Naive thymus-derived CD4-positive, alpha-beta T cell (primary cell): Measurements from ENCODE around the gene COL1A1. TPM values are rescaled to one million over a fixed set of nuclear protein-coding genes. Genes with fewer than 3 reads are reported as not detected.

ENCODE experiments used
- ATAC-seq: fragments of 150-1000 bp; cut with Tn5 transposase; 2 replicates; pipeline ENCODE4 v1.10.0; 2021; ENCODE audit warnings: mild to moderate bottlenecking, moderate library complexity
- CTCF ChIA-PET: fragments of 350-600 bp; sonication (Branson Sonifier 250); formaldehyde crosslinking; loops from one replicate; lab custom pipeline; 2021; ENCODE audit warnings: antibody characterized with exemption; lab: Charles Lee
- POLR2A ChIA-PET: fragments of 350-600 bp; sonication (Branson Sonifier 250); formaldehyde crosslinking; loops from one replicate; lab custom pipeline; 2021; ENCODE audit warnings: antibody characterized with exemption, inconsistent platforms; lab: Charles Lee
- DNase-seq, 9 donors: peaks; one replicate each; pipeline versions ENCODE4 v3.0.0 to v3.0.0-alpha.2; 2020 to 2022; ENCODE audit warnings: mixed read lengths in 1 of 9
- H3K27ac ChIP-seq: one replicate; pipeline ENCODE4 v1.7.0; 2013; ENCODE audit warnings: mild to moderate bottlenecking, low read depth, low read length, moderate library complexity
- H3K27me3 ChIP-seq, 2 donors: one replicate each; pipeline ENCODE4 v1.7.0; 2013; ENCODE audit warnings: low read length in 2 of 2, mild to moderate bottlenecking in 2 of 2, moderate library complexity in 2 of 2; ENCODE audit not compliant: control insufficient read depth in 2 of 2, insufficient read depth in 2 of 2
- H3K36me3 ChIP-seq, 3 experiments: 1 replicate in 2 of 3; 2 replicates in 1 of 3; pipeline ENCODE4 v1.7.0; 2013; ENCODE audit warnings: low read length in 3 of 3, mild to moderate bottlenecking in 3 of 3, moderate library complexity in 1 of 3; ENCODE audit not compliant: insufficient read depth in 3 of 3, control insufficient read depth in 2 of 3
- H3K4me1 ChIP-seq, 2 donors: one replicate each; pipeline ENCODE4 v1.7.0; 2013; ENCODE audit warnings: low read length in 2 of 2, mild to moderate bottlenecking in 2 of 2, moderate library complexity in 1 of 2; ENCODE audit not compliant: control insufficient read depth in 2 of 2, insufficient read depth in 2 of 2
- H3K4me3 ChIP-seq: 2 replicates; pipeline ENCODE4 v1.7.0; 2013; ENCODE audit warnings: mild to moderate bottlenecking, low read length
- H3K9me3 ChIP-seq, 3 experiments: 1 replicate in 2 of 3; 2 replicates in 1 of 3; pipeline ENCODE4 v1.7.0; 2013; ENCODE audit warnings: low read length in 3 of 3; ENCODE audit not compliant: control insufficient read depth in 2 of 3
- H3K27ac Mint-ChIP-seq, 9 donors: one replicate each; pipeline ENCODE4 v1.8.0; 2020 to 2022; ENCODE audit warnings: mixed read lengths in 9 of 9, mild to moderate bottlenecking in 8 of 9, moderate library complexity in 5 of 9, inconsistent platforms in 2 of 9
- H3K27me3 Mint-ChIP-seq, 5 donors: one replicate each; pipeline ENCODE4 v1.8.0; 2021 to 2022; ENCODE audit warnings: mixed read lengths in 5 of 5, mild to moderate bottlenecking in 1 of 5
- H3K36me3 Mint-ChIP-seq, 5 donors: one replicate each; pipeline ENCODE4 v1.8.0; 2020 to 2022; ENCODE audit warnings: mixed read lengths in 5 of 5, mild to moderate bottlenecking in 3 of 5, inconsistent platforms in 1 of 5
- H3K4me1 Mint-ChIP-seq, 7 donors: one replicate each; pipeline ENCODE4 v1.8.0; 2020 to 2022; ENCODE audit warnings: mixed read lengths in 7 of 7, mild to moderate bottlenecking in 3 of 7, inconsistent platforms in 1 of 7
- H3K4me3 Mint-ChIP-seq, 10 donors: one replicate each; pipeline ENCODE4 v1.8.0; 2020 to 2022; ENCODE audit warnings: mild to moderate bottlenecking in 10 of 10, mixed read lengths in 10 of 10, moderate library complexity in 6 of 10, inconsistent platforms in 2 of 10
- H3K9me3 Mint-ChIP-seq, 11 donors: one replicate each; pipeline ENCODE4 v1.8.0; 2020 to 2022; ENCODE audit warnings: mixed read lengths in 11 of 11, mild to moderate bottlenecking in 4 of 11, inconsistent platforms in 1 of 11, moderate library complexity in 1 of 11
- intact Hi-C, 2 donors: fragments of 100-400 bp; cut with micrococcal nuclease; formaldehyde crosslinking; loops; one replicate each; pipeline ENCODE4 v1.15.1; 2023
- polyA plus RNA-seq, 2 donors: library from polyadenylated mRNA; unstranded; fragments of 300-500 nt; fragmentation: Illumina TruSeq; gene quantifications; one replicate each; pipeline ENCODE4 v1.2.3, GENCODE V29; 2021
- total RNA-seq, 6 experiments: library from RNA in 5 of 6; stranded (reverse) in 5 of 6; gene quantifications; 1 replicate in 5 of 6; 2 replicates in 1 of 6; pipeline ENCODE4 v1.2.3 and lab custom pipeline; 2021 to 2026

Gene COL1A1
- total and polyA plus RNA-seq, 7 experiments from 2014 or later = 0.36 to 12.6 (median 1.2) TPM; not detected in 2

- H3K4me1 ChIP-seq = no peaks in the 10 kb centered on the region
- H3K4me3 ChIP-seq = no peak overlapping the region
- Mint-ChIP-seq H3K4me3 (no peak overlapping the region), H3K4me1 (peaks cover 0 to 10% (median 0%) of the 10 kb centered on the region in 7 donors), H3K27ac (no peak overlapping the region), H3K27me3 (peaks cover 26 to 54% (median 43%) of the 10 kb centered on the region in 5 donors), H3K36me3 (no peaks in the 10 kb centered on the region), H3K9me3 (peaks cover 0 to 15% (median 2%) of the 10 kb centered on the region in 11 donors)
- no peaks in the 10 kb centered on the region for H3K27me3 ChIP-seq
- no peak for DNase-seq
- no peaks in the 10 kb centered on the region for H3K36me3 ChIP-seq
- intact Hi-C loops = no loop called here
- CTCF ChIA-PET = interaction anchor here (1.5 kb wide), 1 partner anchor 39 kb away, joined by 4 read pairs; no protein-coding TSS in a partner anchor
- no peaks in the 10 kb centered on the region for H3K9me3 ChIP-seq
- POLR2A ChIA-PET = no interaction called here
- H3K27ac ChIP-seq = no peak overlapping the region
- no peak for ATAC-seq
Observed at GRCh38 chr17:50238601-50239280, 37.3 kb upstream of the COL1A1 start.

- CTCF ChIA-PET = no interaction called here
Observed at GRCh38 chr17:50237901-50238300, 36.5 kb upstream of the COL1A1 start.

GRCh38 chr17:50234581-50234980 lies 33.1 kb upstream of the COL1A1 start:
- intact Hi-C loops = no loop called here
- H3K9me3 ChIP-seq = no peaks in the 10 kb centered on the region
- H3K4me3 ChIP-seq = no peak overlapping the region
- H3K27ac ChIP-seq = no peak overlapping the region
- CTCF ChIA-PET = no interaction called here
- no peaks in the 10 kb centered on the region for H3K36me3 ChIP-seq
- Mint-ChIP-seq H3K36me3 (peaks cover 0 to 5% (median 0%) of the 10 kb centered on the region in 5 donors), H3K9me3 (peaks cover 0 to 30% (median 6%) of the 10 kb centered on the region in 11 donors), H3K4me1 (peaks cover 0 to 13% (median 4%) of the 10 kb centered on the region in 7 donors), H3K27ac (no peak overlapping the region), H3K4me3 (no peak overlapping the region), H3K27me3 (peaks cover 14 to 58% (median 35%) of the 10 kb centered on the region in 5 donors)
- no peaks in the 10 kb centered on the region for H3K4me1 ChIP-seq
- DNase-seq (no peak), ATAC-seq (no peak)
- POLR2A ChIA-PET = no interaction called here
- no peaks in the 10 kb centered on the region for H3K27me3 ChIP-seq

More at GRCh38 chr17:50237901-50238300, 36.5 kb upstream of the COL1A1 start:
- Mint-ChIP-seq H3K27ac (no peak overlapping the region), H3K9me3 (peaks cover 0 to 21% (median 2%) of the 10 kb centered on the region in 11 donors), H3K27me3 (peaks cover 31 to 49% (median 47%) of the 10 kb centered on the region in 5 donors), H3K4me3 (no peak overlapping the region), H3K4me1 (peaks cover 0 to 10% (median 0%) of the 10 kb centered on the region in 7 donors), H3K36me3 (no peaks in the 10 kb centered on the region)
- H3K4me1 ChIP-seq = no peaks in the 10 kb centered on the region
- intact Hi-C loops = no loop called here
- H3K9me3 ChIP-seq = no peaks in the 10 kb centered on the region
- POLR2A ChIA-PET = no interaction called here
- H3K27ac ChIP-seq = no peak overlapping the region
- no peaks in the 10 kb centered on the region for H3K36me3 ChIP-seq
- no peak overlapping the region for H3K4me3 ChIP-seq
- DNase-seq (no peak), ATAC-seq (no peak)
- H3K27me3 ChIP-seq = no peaks in the 10 kb centered on the region

- intact Hi-C loops = no loop called here
- CTCF ChIA-PET = no interaction called here
- H3K36me3 ChIP-seq = no peaks in the 10 kb centered on the region
- no peak overlapping the region for H3K4me3 Mint-ChIP-seq
- no peak for ATAC-seq
- POLR2A ChIA-PET = no interaction called here
- no peak overlapping the region for H3K27ac Mint-ChIP-seq
- peaks cover 0 to 7% (median 4%) of the 10 kb centered on the region in 7 donors for H3K4me1 Mint-ChIP-seq
- no peak overlapping the region for H3K4me3 ChIP-seq
- peaks cover 0 to 12% (median 7%) of the 10 kb centered on the region in 5 donors for H3K36me3 Mint-ChIP-seq
- H3K27me3 ChIP-seq = no peaks in the 10 kb centered on the region
- H3K9me3 ChIP-seq = peaks cover 0 to 7% (median 0%) of the 10 kb centered on the region in 3 experiments
- H3K27ac ChIP-seq = no peak overlapping the region
- peaks cover 0 to 41% (median 20%) of the 10 kb centered on the region in 11 donors for H3K9me3 Mint-ChIP-seq
- no peak for DNase-seq
- peaks cover 0 to 19% (median 8%) of the 10 kb centered on the region in 5 donors for H3K27me3 Mint-ChIP-seq
- no peaks in the 10 kb centered on the region for H3K4me1 ChIP-seq
Observed at GRCh38 chr17:50225701-50226240, 24.3 kb upstream of the COL1A1 start.

GRCh38 chr17:50222922-50223321 lies 21.5 kb upstream of the COL1A1 start:
- Histone ChIP-seq H3K4me1 (no peaks in the 10 kb centered on the region), H3K9me3 (peaks cover 0 to 7% (median 0%) of the 10 kb centered on the region in 3 experiments), H3K36me3 (no peaks in the 10 kb centered on the region), H3K27me3 (no peaks in the 10 kb centered on the region), H3K27ac (no peak overlapping the region), H3K4me3 (no peak overlapping the region)
- peaks cover 0 to 14% (median 0%) of the 10 kb centered on the region in 5 donors for H3K27me3 Mint-ChIP-seq
- POLR2A ChIA-PET = no interaction called here
- H3K9me3 Mint-ChIP-seq = peaks cover 0 to 33% (median 15%) of the 10 kb centered on the region in 11 donors
- peaks cover 0 to 12% (median 7%) of the 10 kb centered on the region in 5 donors for H3K36me3 Mint-ChIP-seq
- H3K27ac Mint-ChIP-seq = no peak overlapping the region
- no peak overlapping the region for H3K4me3 Mint-ChIP-seq
- CTCF ChIA-PET = no interaction called here
- no peak for DNase-seq
- ATAC-seq = no peak
- intact Hi-C loops = no loop called here
- peaks cover 0 to 10% (median 4%) of the 10 kb centered on the region in 7 donors for H3K4me1 Mint-ChIP-seq

GRCh38 chr17:50221864-50222545 lies 20.6 kb upstream of the COL1A1 start:
- Mint-ChIP-seq H3K27ac (no peak overlapping the region), H3K27me3 (peaks cover 0 to 20% (median 0%) of the 10 kb centered on the region in 5 donors), H3K4me1 (peaks cover 0 to 10% (median 4%) of the 10 kb centered on the region in 7 donors), H3K36me3 (peaks cover 0 to 12% (median 5%) of the 10 kb centered on the region in 5 donors), H3K4me3 (no peak overlapping the region), H3K9me3 (peaks cover 0 to 27% (median 13%) of the 10 kb centered on the region in 11 donors)
- H3K36me3 ChIP-seq = no peaks in the 10 kb centered on the region
- CTCF ChIA-PET = interaction anchor here (0.5 to 1.6 kb wide), 3 partner anchors 10 to 943 kb away, joined by 3 read pairs; no protein-coding TSS in a partner anchor
- peaks cover 0 to 7% (median 0%) of the 10 kb centered on the region in 3 experiments for H3K9me3 ChIP-seq
- no peak overlapping the region for H3K27ac ChIP-seq
- ATAC-seq (no peak), DNase-seq (no peak)
- POLR2A ChIA-PET = no interaction called here
- H3K27me3 ChIP-seq = no peaks in the 10 kb centered on the region
- no peaks in the 10 kb centered on the region for H3K4me1 ChIP-seq
- no peak overlapping the region for H3K4me3 ChIP-seq
- intact Hi-C loops = no loop called here
